ENCODE results near the gene RETSAT.
"Not testable (repeated sequence)": the region's sequence is repeated elsewhere in the genome, so short reads cannot be mapped to it uniquely, and the experiment has no call there.

The RETSAT gene

DNA sequence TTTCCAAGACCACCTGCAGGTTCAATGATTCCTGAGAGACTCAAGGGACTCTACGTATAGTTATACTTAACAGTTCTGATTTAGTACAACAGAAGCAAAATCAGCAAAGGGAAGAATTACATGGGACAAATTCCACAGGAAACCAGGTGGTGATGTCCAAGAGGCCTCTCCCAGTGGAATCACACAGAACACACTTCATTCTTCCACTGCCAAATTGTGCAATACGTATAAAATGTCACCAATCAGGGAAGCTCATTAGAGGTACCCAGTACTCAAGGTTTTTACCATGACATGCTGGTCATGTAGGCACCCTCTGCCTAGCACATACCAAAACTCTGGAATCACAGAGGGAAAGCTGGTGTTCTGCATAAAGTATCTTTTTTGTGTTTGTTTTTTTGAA, 33.4 kb upstream of the RETSAT start:
- Histone ChIP-seq H3K4me3 (replicated peaks; ENCODE audit: low read depth, low read length) (no peak overlapping the region), H3K27me3 (replicated peaks; ENCODE audit: control insufficient read depth, insufficient read depth, low read length) (no peaks in the 10 kb centered on the region), H3K36me3 (ENCODE audit: control insufficient read depth, insufficient read depth, low read length) (peaks cover 26% of the 10 kb centered on the region)
- TF ChIP-seq, protein P1, sequence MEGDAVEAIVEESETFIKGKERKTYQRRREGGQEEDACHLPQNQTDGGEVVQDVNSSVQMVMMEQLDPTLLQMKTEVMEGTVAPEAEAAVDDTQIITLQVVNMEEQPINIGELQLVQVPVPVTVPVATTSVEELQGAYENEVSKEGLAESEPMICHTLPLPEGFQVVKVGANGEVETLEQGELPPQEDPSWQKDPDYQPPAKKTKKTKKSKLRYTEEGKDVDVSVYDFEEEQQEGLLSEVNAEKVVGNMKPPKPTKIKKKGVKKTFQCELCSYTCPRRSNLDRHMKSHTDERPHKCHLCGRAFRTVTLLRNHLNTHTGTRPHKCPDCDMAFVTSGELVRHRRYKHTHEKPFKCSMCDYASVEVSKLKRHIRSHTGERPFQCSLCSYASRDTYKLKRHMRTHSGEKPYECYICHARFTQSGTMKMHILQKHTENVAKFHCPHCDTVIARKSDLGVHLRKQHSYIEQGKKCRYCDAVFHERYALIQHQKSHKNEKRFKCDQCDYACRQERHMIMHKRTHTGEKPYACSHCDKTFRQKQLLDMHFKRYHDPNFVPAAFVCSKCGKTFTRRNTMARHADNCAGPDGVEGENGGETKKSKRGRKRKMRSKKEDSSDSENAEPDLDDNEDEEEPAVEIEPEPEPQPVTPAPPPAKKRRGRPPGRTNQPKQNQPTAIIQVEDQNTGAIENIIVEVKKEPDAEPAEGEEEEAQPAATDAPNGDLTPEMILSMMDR (IDR thresholded peaks at IDR 0.05; ENCODE audit: insufficient read depth, low read length, poor library complexity, severe bottlenecking) = no peak
- no peak for DNase-seq (ENCODE audit: extremely low read depth, insufficient read length)

DNA sequence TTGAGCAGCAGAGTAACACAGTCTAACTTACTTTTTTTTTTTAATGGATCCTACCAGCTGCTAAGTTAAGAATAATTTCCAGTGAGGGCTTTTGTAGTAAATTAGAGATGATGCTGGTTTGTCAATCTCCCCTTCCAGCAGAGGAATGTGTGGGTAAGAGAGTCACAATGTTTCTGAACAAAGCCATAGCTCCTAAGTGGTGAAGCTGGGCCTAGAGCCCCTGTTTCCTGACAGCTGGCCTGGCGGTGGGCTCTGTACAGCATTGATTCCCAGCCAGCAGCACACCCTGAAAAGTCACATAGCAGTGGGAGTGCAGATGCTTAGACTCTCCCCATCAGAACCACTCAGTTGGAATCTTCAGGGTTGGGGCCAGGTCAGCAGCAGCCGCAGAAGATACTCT, 31.4 kb upstream of the RETSAT start:
- H3K36me3 ChIP-seq (ENCODE audit: control insufficient read depth, insufficient read depth, low read length) = peaks cover 21% of the 10 kb centered on the region

DNA sequence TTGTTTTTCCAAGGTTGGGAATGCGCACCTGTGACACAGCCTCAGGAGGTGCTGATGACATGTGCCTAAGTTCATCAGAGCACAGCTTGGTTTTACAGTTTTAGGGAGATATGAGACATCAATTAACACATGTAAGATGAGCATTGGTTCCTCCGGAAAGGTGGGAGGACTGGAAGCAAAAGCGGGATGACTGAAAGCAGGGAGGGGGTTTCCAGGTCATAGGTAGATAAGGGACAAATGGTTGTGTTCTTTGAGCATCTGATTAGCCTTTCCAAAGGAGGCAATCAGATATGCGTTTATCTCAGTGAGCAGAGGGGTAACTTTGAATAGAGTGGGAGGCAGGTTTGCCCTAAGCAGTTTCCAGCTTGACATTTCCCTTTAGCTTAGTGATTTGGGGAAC, 29.5 kb upstream of the RETSAT start:
- Histone ChIP-seq H3K36me3 (ENCODE audit: control insufficient read depth, insufficient read depth, low read length) (peaks cover 11% of the 10 kb centered on the region), H3K4me3 (replicated peaks; ENCODE audit: low read depth, low read length) (no peak overlapping the region), H3K27me3 (replicated peaks; ENCODE audit: control insufficient read depth, insufficient read depth, low read length) (no peaks in the 10 kb centered on the region)
- DNase-seq (ENCODE audit: extremely low read depth, insufficient read length) = no peak
- TF ChIP-seq, protein P1 (IDR thresholded peaks at IDR 0.05; ENCODE audit: insufficient read depth, low read length, poor library complexity, severe bottlenecking) = no peak

More for the DNA sequence above, 31.4 kb upstream of the RETSAT start:
- no peaks in the 10 kb centered on the region for H3K27me3 ChIP-seq (replicated peaks; ENCODE audit: control insufficient read depth, insufficient read depth, low read length)
- DNase-seq (ENCODE audit: extremely low read depth, insufficient read length) = no peak
- TF ChIP-seq, protein P1 (IDR thresholded peaks at IDR 0.05; ENCODE audit: insufficient read depth, low read length, poor library complexity, severe bottlenecking) = no peak
- no peak overlapping the region for H3K4me3 ChIP-seq (replicated peaks; ENCODE audit: low read depth, low read length)

DNA sequence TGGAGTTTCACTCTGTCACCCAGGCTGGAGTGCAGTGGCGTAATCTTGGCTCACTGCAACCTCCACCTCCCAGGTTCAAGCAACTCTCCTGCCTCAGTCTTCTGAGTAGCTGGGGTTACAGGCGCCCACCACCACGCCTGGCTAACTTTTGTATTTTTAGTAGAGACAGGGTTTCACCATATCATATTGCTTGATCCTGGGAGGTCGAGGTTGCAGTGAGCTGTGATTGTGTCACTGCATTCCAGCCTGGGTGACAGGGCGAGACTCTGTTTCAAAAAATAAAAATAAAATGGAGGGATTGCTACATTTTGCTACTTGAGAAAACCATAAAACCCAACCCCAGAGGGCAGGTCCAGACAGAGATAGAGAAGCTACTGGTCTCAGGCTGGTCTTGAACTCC, 28.8 kb upstream of the RETSAT start:
- DNase-seq (ENCODE audit: extremely low read depth, insufficient read length); H3K36me3 ChIP-seq (ENCODE audit: control insufficient read depth, insufficient read depth, low read length); H3K4me3 ChIP-seq (replicated peaks; ENCODE audit: low read depth, low read length); H3K27me3 ChIP-seq (replicated peaks; ENCODE audit: control insufficient read depth, insufficient read depth, low read length): not testable (repeated sequence)

DNA sequence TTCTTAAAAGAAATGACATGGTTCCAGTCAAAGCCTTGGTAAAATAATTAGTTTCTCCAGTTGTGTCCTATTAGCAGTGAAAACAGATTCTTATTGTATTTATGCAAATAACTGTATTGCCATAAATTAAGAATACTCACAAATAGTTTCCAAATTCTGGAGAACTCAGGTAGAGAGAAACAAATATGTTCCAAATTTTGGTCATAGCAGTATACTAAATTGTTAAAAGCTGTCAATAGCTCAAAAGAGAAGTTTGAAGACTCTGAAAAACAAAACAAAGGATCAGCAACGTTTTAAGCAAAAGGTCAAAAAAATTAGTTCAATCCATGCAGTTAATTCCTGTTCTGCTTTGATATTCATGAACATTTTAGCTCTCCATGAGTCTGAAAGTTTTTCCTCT, 25.7 kb upstream of the RETSAT start:
- DNase-seq (ENCODE audit: extremely low read depth, insufficient read length) = no peak
- Histone ChIP-seq H3K4me3 (replicated peaks; ENCODE audit: low read depth, low read length) (no peak overlapping the region), H3K27me3 (replicated peaks; ENCODE audit: control insufficient read depth, insufficient read depth, low read length) (no peaks in the 10 kb centered on the region), H3K36me3 (ENCODE audit: control insufficient read depth, insufficient read depth, low read length) (peaks cover 2% of the 10 kb centered on the region)
- TF ChIP-seq, protein P1 (IDR thresholded peaks at IDR 0.05; ENCODE audit: insufficient read depth, low read length, poor library complexity, severe bottlenecking) = no peak

DNA sequence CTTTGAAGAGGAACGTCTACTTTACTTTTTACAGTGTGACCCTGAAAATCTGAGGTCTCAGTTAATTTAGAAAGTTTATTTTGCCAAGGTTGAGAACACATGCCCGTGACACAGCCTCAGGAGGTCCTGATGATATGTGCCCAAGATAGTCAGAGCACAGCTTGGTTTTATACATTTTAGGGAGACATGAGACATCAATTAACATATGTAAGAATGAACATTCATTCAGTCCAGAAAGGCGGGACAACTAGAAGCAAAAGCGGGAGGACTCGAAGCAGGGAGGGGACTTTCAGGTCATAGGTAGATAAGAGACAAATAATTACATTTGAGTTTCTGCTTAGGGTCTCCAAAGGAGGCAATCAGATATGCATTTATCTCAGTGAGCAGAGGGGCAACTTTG, 23.9 kb upstream of the RETSAT start:
- no peak overlapping the region for H3K4me3 ChIP-seq (replicated peaks; ENCODE audit: low read depth, low read length)
- TF ChIP-seq, protein P1 (IDR thresholded peaks at IDR 0.05; ENCODE audit: insufficient read depth, low read length, poor library complexity, severe bottlenecking) = no peak
- no peaks in the 10 kb centered on the region for H3K27me3 ChIP-seq (replicated peaks; ENCODE audit: control insufficient read depth, insufficient read depth, low read length)
- peaks cover 2% of the 10 kb centered on the region for H3K36me3 ChIP-seq (ENCODE audit: control insufficient read depth, insufficient read depth, low read length)
- DNase-seq (ENCODE audit: extremely low read depth, insufficient read length) = no peak

All from GM06990 (cell line).